Glutamatergic neuron (in vitro differentiated cells): ENCODE measurements around the gene ARHGAP8. TPM values are rescaled to one million over a fixed set of nuclear protein-coding genes. Genes with fewer than 3 reads are reported as not detected.

ENCODE experiments used
- DNase-seq: peaks from one replicate; pipeline ENCODE4 v3.0.0; 2022
- H3K27ac Mint-ChIP-seq: one replicate; pipeline ENCODE4 v1.8.0; 2020; ENCODE audit warnings: mild to moderate bottlenecking, mixed read lengths, inconsistent platforms; ENCODE audit not compliant: unreplicated experiment
- H3K27me3 Mint-ChIP-seq: one replicate; pipeline ENCODE4 v1.8.0; 2020; ENCODE audit warnings: mild to moderate bottlenecking, moderate library complexity, mixed read lengths, inconsistent platforms; ENCODE audit not compliant: unreplicated experiment
- H3K36me3 Mint-ChIP-seq: one replicate; pipeline ENCODE4 v1.8.0; 2020; ENCODE audit warnings: mild to moderate bottlenecking, mixed read lengths, inconsistent platforms; ENCODE audit not compliant: unreplicated experiment
- H3K4me1 Mint-ChIP-seq: one replicate; pipeline ENCODE4 v1.8.0; 2020; ENCODE audit warnings: mild to moderate bottlenecking, low read depth, mixed read lengths, inconsistent platforms; ENCODE audit not compliant: unreplicated experiment
- H3K4me3 Mint-ChIP-seq: one replicate; pipeline ENCODE4 v1.8.0; 2020; ENCODE audit warnings: mild to moderate bottlenecking, mixed read lengths, inconsistent platforms; ENCODE audit not compliant: unreplicated experiment
- H3K9me3 Mint-ChIP-seq: one replicate; pipeline ENCODE4 v1.8.0; 2020; ENCODE audit warnings: mild to moderate bottlenecking, moderate library complexity, mixed read lengths, inconsistent platforms; ENCODE audit not compliant: unreplicated experiment
- CTCF ChIP-seq: fragments of 200-600 bp; sonication (generic); IDR thresholded peaks from one replicate; pipeline ENCODE4 v1.5.0; 2021; ENCODE audit not compliant: partially characterized antibody, unreplicated experiment
- total RNA-seq: library from RNA; stranded (reverse); fragmentation: NEBNext Ultra II Directional; extraction: Animal tissue kit (Norgen Biotek cat#: 25700); gene quantifications from one replicate; pipeline ENCODE4 v1.2.1, GENCODE V29; 2021; ENCODE audit not compliant: unreplicated experiment

ARHGAP8 gene
- total RNA-seq, 1 donor from 2014 or later = 0.59 TPM

DNA sequence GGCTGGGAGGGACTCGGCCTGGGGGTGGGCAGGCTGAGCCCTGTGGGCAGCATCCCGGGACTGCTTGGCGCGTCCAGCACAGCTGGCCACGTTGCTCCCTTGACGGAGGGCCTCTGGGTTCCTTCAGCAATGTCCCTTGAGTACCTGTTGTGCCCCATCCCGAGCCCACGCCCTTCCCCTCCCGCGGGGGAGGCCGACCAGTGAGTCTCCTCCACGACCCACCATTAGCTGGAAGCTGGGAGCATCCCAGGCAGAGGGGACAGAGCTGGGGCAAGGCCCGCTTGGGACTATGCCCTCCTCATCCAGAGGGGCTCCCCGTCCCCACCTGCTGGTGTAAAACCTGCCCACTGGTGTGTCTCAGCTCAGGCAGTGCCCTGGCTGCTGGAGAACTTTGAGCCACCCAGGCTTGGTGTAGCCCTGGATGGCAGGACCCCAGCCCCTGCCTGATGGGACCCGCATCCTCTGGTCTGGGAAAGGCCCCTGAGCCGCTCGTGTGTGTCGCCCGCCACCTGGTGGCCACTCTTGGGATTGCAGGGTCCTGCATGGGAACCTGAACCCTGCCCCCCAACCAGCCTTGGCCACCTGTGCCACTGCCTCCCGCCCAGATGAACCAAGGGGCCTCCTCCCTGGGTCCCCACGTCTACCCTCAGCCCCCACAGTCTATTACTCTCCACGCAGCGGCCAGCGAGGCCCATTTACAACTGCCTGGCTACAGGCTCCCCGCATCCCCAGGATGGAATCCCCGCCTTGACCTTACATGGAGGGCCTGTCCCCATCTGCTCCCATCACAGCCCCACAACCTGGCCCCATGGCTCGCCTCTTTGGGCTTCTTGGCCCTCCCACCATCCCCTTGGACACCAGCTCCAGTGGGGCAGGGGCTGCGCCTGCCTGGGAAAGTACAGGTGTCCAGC lies 16.6 kb upstream of the ARHGAP8 start:
- peak; percentile 92 for DNase-seq
- H3K36me3 Mint-ChIP-seq = no peaks in the 10 kb centered on the region
- H3K4me3 Mint-ChIP-seq = no peak overlapping the region
- peaks cover 7% of the 10 kb centered on the region for H3K27me3 Mint-ChIP-seq
- peak; percentile 100 for TF ChIP-seq CTCF
- peak overlapping the region; percentile 17 for H3K27ac Mint-ChIP-seq
- H3K4me1 Mint-ChIP-seq = peaks cover 3% of the 10 kb centered on the region
- H3K9me3 Mint-ChIP-seq = peaks cover 5% of the 10 kb centered on the region

DNA sequence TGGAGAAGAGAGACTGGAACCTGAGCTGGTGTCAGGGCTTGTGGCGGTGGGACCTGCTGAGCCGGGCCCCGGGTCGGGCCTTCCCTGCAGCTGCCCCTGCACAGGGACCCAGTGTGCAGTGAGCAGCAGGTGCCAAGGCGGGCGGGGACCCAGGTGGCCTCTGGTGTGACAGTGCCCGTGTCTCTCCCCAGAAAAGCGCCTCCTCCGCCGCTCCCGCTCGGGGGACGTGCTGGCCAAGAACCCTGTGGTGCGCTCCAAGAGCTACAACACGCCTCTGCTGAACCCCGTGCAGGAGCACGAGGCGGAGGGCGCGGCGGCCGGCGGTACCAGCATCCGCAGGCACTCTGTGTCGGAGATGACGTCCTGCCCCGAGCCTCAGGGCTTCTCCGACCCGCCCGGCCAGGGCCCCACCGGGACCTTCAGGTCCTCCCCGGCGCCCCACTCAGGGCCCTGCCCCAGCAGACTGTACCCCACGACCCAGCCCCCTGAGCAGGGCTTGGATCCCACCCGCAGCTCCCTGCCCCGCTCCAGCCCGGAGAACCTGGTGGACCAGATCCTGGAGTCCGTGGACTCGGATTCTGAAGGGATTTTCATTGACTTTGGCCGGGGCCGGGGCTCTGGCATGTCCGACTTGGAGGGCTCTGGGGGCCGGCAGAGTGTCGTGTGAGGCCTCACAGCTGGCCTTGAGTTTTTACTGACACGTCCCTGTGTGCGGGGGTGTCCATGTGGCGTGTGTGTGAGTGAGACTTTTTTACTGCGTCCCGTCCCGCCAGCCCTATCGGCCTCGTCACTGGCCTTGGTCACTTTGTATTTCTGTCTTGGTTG lies 15.6 kb upstream of the ARHGAP8 start:
- Mint-ChIP-seq H3K36me3 (no peaks in the 10 kb centered on the region), H3K27me3 (peaks cover 4% of the 10 kb centered on the region), H3K4me1 (peaks cover 2% of the 10 kb centered on the region), H3K4me3 (no peak overlapping the region), H3K9me3 (peaks cover 3% of the 10 kb centered on the region), H3K27ac (no peak overlapping the region)
- TF ChIP-seq CTCF = no peak
- DNase-seq = no peak

- no peak for DNase-seq
- Mint-ChIP-seq H3K27me3 (peaks cover 4% of the 10 kb centered on the region), H3K27ac (no peak overlapping the region), H3K9me3 (peaks cover 2% of the 10 kb centered on the region), H3K4me1 (peaks cover 2% of the 10 kb centered on the region), H3K4me3 (no peak overlapping the region), H3K36me3 (no peaks in the 10 kb centered on the region)
- no peak for TF ChIP-seq CTCF
Observed at GRCh38 chr22:44737406-44738346, 14.7 kb upstream of the ARHGAP8 start.

GRCh38 chr22:44738347-44738715 lies 14.0 kb upstream of the ARHGAP8 start:
- H3K4me3 Mint-ChIP-seq = no peak overlapping the region
- H3K27ac Mint-ChIP-seq = no peak overlapping the region
- H3K27me3 Mint-ChIP-seq = peaks cover 4% of the 10 kb centered on the region
- H3K9me3 Mint-ChIP-seq = peaks cover 2% of the 10 kb centered on the region
- no peak for TF ChIP-seq CTCF
- no peak for DNase-seq
- H3K4me1 Mint-ChIP-seq = peaks cover 2% of the 10 kb centered on the region
- no peaks in the 10 kb centered on the region for H3K36me3 Mint-ChIP-seq
